DOHH2 (cell line): ENCODE measurements around the gene SLC8B1.

ENCODE experiments used
- EZH2phosphoT487 ChIP-seq: fragments of 200-600 bp; sonication (generic); IDR thresholded peaks from 2 replicates; pipeline ENCODE4 v1.6.1; 2017; ENCODE audit warnings: borderline replicate concordance, mild to moderate bottlenecking, antibody characterized with exemption, low read length, moderate library complexity, mixed read lengths
- TF ChIP-seq, protein P1 (sequence below): fragments of 200-600 bp; sonication (generic); IDR thresholded peaks from one replicate; pipeline ENCODE4 v1.5.1; 2014; ENCODE audit warnings: antibody characterized with exemption, mild to moderate bottlenecking, low read depth, low read length; ENCODE audit not compliant: poor library complexity, severe bottlenecking

DNA sequence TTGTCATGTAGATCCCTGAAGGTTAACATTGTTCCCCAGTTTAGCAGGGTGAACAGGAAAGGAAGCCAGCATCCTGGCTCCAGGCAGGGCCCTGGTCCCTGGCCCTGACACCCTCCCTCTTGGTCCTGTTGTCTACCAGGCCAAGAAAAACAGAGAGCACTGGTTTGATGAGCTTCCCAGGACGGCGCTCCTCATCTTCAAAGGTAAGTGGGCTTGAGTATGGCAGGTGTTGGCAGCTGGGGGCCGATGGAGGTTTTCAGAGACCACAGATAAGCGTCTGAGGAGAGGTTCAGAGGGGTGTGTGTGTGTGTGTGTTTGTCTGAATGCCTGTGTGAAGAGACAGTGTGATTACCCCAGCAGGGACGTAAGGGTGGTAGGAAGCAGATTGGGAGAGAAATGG is 56.3 kb downstream of the SLC8B1 start:
- TF ChIP-seq, protein P1, sequence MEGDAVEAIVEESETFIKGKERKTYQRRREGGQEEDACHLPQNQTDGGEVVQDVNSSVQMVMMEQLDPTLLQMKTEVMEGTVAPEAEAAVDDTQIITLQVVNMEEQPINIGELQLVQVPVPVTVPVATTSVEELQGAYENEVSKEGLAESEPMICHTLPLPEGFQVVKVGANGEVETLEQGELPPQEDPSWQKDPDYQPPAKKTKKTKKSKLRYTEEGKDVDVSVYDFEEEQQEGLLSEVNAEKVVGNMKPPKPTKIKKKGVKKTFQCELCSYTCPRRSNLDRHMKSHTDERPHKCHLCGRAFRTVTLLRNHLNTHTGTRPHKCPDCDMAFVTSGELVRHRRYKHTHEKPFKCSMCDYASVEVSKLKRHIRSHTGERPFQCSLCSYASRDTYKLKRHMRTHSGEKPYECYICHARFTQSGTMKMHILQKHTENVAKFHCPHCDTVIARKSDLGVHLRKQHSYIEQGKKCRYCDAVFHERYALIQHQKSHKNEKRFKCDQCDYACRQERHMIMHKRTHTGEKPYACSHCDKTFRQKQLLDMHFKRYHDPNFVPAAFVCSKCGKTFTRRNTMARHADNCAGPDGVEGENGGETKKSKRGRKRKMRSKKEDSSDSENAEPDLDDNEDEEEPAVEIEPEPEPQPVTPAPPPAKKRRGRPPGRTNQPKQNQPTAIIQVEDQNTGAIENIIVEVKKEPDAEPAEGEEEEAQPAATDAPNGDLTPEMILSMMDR, result no peak
- no peak for TF ChIP-seq EZH2phosphoT487
